A673 (cell line): ENCODE measurements around the gene CENPX. TPM values are rescaled to one million over a fixed set of nuclear protein-coding genes. Genes with fewer than 3 reads are reported as not detected.

Experiments used
- BruUV-seq: library from RNA; stranded (reverse); fragments of 400-500 nt; replicated peaks from 2 replicates; lab custom pipeline; 2021; lab: Mats Ljungman, UMichigan
- CTCF ChIA-PET: fragments of 300-600 bp; sonication (Branson Sonifier 250); formaldehyde crosslinking; loops from one replicate; lab custom pipeline; 2022; ENCODE audit warnings: antibody characterized with exemption; lab: Charles Lee
- POLR2A ChIA-PET: fragments of 300-600 bp; sonication (Branson Sonifier 250); formaldehyde crosslinking; loops from one replicate; lab custom pipeline; 2022; ENCODE audit warnings: antibody characterized with exemption; ENCODE audit not compliant: low non-redundant PET; lab: Charles Lee
- DNase-seq: peaks from one replicate; pipeline ENCODE4 v3.0.0-alpha.2; 2015; ENCODE audit warnings: low spot score
- H3K27ac ChIP-seq: fragments of 200-600 bp; sonication (generic); 2 replicates; pipeline ENCODE4 v1.5.1; 2016; ENCODE audit warnings: mixed run types, low read depth, mild to moderate bottlenecking, mixed read lengths, antibody characterized with exemption, low read length; ENCODE audit not compliant: poor library complexity, severe bottlenecking
- H3K27me3 ChIP-seq: fragments of 200-600 bp; sonication (generic); replicated peaks from 2 replicates; pipeline ENCODE4 v1.6.1; 2017; ENCODE audit warnings: mixed run types, low read depth, mild to moderate bottlenecking, mixed read lengths, antibody characterized with exemption, low read length; ENCODE audit not compliant: insufficient read depth, poor library complexity
- H3K36me3 ChIP-seq: fragments of 200-600 bp; sonication (generic); 2 replicates; pipeline ENCODE4 v1.6.1; 2016; ENCODE audit warnings: mixed run types, mild to moderate bottlenecking, mixed read lengths, antibody characterized with exemption, low read length; ENCODE audit not compliant: insufficient read depth, poor library complexity, severe bottlenecking
- H3K4me1 ChIP-seq: fragments of 200-600 bp; sonication (generic); 2 replicates; pipeline ENCODE4 v1.6.1; 2017; ENCODE audit warnings: mixed run types, mild to moderate bottlenecking, mixed read lengths, antibody characterized with exemption, low read length; ENCODE audit not compliant: insufficient read depth, poor library complexity, severe bottlenecking
- H3K4me3 ChIP-seq: fragments of 200-600 bp; sonication (generic); 2 replicates; pipeline ENCODE4 v1.5.1; 2016; ENCODE audit warnings: low read depth, mixed run types, mild to moderate bottlenecking, mixed read lengths, low read length; ENCODE audit not compliant: poor library complexity, severe bottlenecking
- H3K9me3 ChIP-seq: fragments of 200-600 bp; sonication (generic); 2 replicates; pipeline ENCODE4 v1.6.1; 2016; ENCODE audit warnings: mixed run types, low read depth, mild to moderate bottlenecking, mixed read lengths, antibody characterized with exemption, low read length; ENCODE audit not compliant: poor library complexity, severe bottlenecking
- CTCF ChIP-seq: fragments of 300-800, 200-600 bp; sonication (generic); conservative IDR thresholded peaks from 2 replicates; pipeline ENCODE4 v1.5.1; 2017; ENCODE audit warnings: low read depth, mild to moderate bottlenecking, antibody characterized with exemption, low read length, moderate library complexity, mixed read lengths
- EZH2 ChIP-seq: fragments of 200-600 bp; sonication (generic); IDR thresholded peaks from 2 replicates; pipeline ENCODE4 v1.6.1; 2017; ENCODE audit warnings: borderline replicate concordance, low read depth, mild to moderate bottlenecking, mixed read lengths, antibody characterized with exemption, low read length; ENCODE audit not compliant: poor library complexity, severe bottlenecking
- intact Hi-C: fragments of 100-400 bp; cut with micrococcal nuclease; formaldehyde crosslinking; loops from one replicate; pipeline ENCODE4 v1.10.0; 2022; ENCODE audit not compliant: unreplicated experiment
- total RNA-seq: library from RNA; stranded (reverse); gene quantifications from 2 replicates; pipeline ENCODE4 v1.2.3, GENCODE V29; 2021

Gene CENPX
- total RNA-seq, 1 experiment from 2014 or later: 165 TPM

- Histone ChIP-seq H3K36me3 (no peaks in the 10 kb centered on the region), H3K27me3 (no peaks in the 10 kb centered on the region), H3K9me3 (no peaks in the 10 kb centered on the region), H3K4me3 (no peak overlapping the region), H3K27ac (no peak overlapping the region), H3K4me1 (no peaks in the 10 kb centered on the region)
- intact Hi-C loops: no loop called here
- TF ChIP-seq EZH2 (no peak), CTCF (no peak)
- no peak for DNase-seq
- ChIA-PET POLR2A (no interaction called here), CTCF (no interaction called here)
- BruUV-seq: no TSS peak
These were observed 36.1 kb downstream of the CENPX start for GRCh38 chr17:81986606-81987005.

DNA sequence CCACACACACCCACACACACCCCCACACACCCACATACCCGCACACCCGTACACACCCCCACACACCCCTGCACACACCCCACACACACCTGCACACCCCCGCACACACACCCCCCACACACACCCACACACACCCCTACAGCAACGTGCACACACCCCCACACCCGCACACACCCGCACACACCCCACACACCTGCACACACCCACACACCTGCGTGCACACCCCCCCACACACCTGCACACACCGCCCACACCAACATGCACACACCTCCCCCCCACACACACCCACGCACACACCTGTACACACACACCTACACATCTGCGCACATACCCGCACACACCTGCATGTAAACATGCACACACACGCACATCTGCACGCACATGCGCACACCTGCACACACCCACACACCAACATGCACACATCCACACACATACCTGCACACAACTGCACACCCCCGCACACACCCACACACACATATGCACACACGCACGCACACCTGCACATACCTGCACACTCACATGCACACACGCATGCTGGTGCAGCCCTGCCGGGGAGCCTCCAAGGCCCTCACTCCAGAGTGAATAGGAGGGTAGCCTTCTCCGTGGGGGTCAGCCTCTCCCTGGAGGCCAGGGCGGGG, 37.8 kb downstream of the CENPX start:
- POLR2A ChIA-PET: no interaction called here
- no peaks in the 10 kb centered on the region for H3K4me1 ChIP-seq
- H3K9me3 ChIP-seq: no peaks in the 10 kb centered on the region
- H3K4me3 ChIP-seq: no peak overlapping the region
- H3K27ac ChIP-seq: no peak overlapping the region
- CTCF ChIA-PET: no interaction called here
- no TSS peak for BruUV-seq
- intact Hi-C loops: no loop called here
- no peak for DNase-seq
- no peak for TF ChIP-seq CTCF
- TF ChIP-seq EZH2: no peak
- H3K27me3 ChIP-seq: no peaks in the 10 kb centered on the region
- no peaks in the 10 kb centered on the region for H3K36me3 ChIP-seq

GRCh38 chr17:81983639-81984373, 38.9 kb downstream of the CENPX start:
- Histone ChIP-seq H3K9me3 (no peaks in the 10 kb centered on the region), H3K27ac (no peak overlapping the region), H3K27me3 (no peaks in the 10 kb centered on the region), H3K4me1 (peaks cover 2% of the 10 kb centered on the region), H3K36me3 (no peaks in the 10 kb centered on the region), H3K4me3 (no peak overlapping the region)
- DNase-seq: no peak
- TF ChIP-seq EZH2 (no peak), CTCF (no peak)
- intact Hi-C loops: no loop called here
- CTCF ChIA-PET: no interaction called here
- BruUV-seq: no TSS peak
- POLR2A ChIA-PET: interaction anchor here (0.6 kb wide), 1 partner anchor 315 kb away, joined by 4 read pairs; no protein-coding TSS in a partner anchor
